Astrocyte (in vitro differentiated cells and primary cell): ENCODE data around the gene HAPLN1. TPM values are rescaled to one million over a fixed set of nuclear protein-coding genes. Genes with fewer than 3 reads are reported as not detected.

Experiments used
- DNase-seq: peaks from one replicate; pipeline ENCODE4 v3.0.0-alpha.2; 2010; ENCODE audit warnings: low read depth
- FAIRE-seq: peaks from 2 replicates; lab custom pipeline; 2011; peaks lifted over from hg19 to GRCh38; lab: Jason Lieb, UNC
- H2AFZ ChIP-seq: 2 replicates; pipeline ENCODE4 v1.6.0; 2012; ENCODE audit warnings: low read depth, low read length, inconsistent platforms
- H3K27ac ChIP-seq: 2 replicates; pipeline ENCODE4 v1.5.1; 2011; ENCODE audit warnings: low read depth, low read length, inconsistent platforms
- H3K27me3 ChIP-seq: 2 replicates; pipeline ENCODE4 v1.6.0; 2011; ENCODE audit warnings: low read length, inconsistent platforms; ENCODE audit not compliant: insufficient read depth
- H3K36me3 ChIP-seq: 2 replicates; pipeline ENCODE4 v1.5.1; 2011; ENCODE audit warnings: low read length, inconsistent platforms; ENCODE audit not compliant: insufficient read depth
- H3K4me1 ChIP-seq: 2 replicates; pipeline ENCODE4 v1.5.1; 2011; ENCODE audit warnings: low read length, inconsistent platforms; ENCODE audit not compliant: insufficient read depth
- H3K4me2 ChIP-seq: 2 replicates; pipeline ENCODE4 v1.6.0; 2012; ENCODE audit warnings: low read length, inconsistent platforms
- H3K4me3 ChIP-seq: 2 replicates; pipeline ENCODE4 v1.5.1; 2011; ENCODE audit warnings: low read depth, mild to moderate bottlenecking, low read length, inconsistent platforms; ENCODE audit not compliant: insufficient read depth
- H3K79me2 ChIP-seq: 2 replicates; pipeline ENCODE4 v1.6.0; 2012; ENCODE audit warnings: mild to moderate bottlenecking, low read length, inconsistent platforms; ENCODE audit not compliant: insufficient read depth
- H3K9ac ChIP-seq: 2 replicates; pipeline ENCODE4 v1.6.0; 2012; ENCODE audit warnings: mild to moderate bottlenecking, low read length, inconsistent platforms
- H3K9me3 ChIP-seq: 2 replicates; pipeline ENCODE4 v1.5.1; 2012; ENCODE audit warnings: low read depth, mild to moderate bottlenecking, low read length, inconsistent platforms; ENCODE audit not compliant: insufficient read depth
- H4K20me1 ChIP-seq: 2 replicates; pipeline ENCODE4 v1.6.0; 2012; ENCODE audit warnings: low read length, inconsistent platforms; ENCODE audit not compliant: insufficient read depth
- H3K27ac Mint-ChIP-seq: one replicate; pipeline ENCODE4 v1.8.0; 2021; ENCODE audit warnings: mild to moderate bottlenecking, mixed read lengths; ENCODE audit not compliant: unreplicated experiment
- H3K27me3 Mint-ChIP-seq: one replicate; pipeline ENCODE4 v1.8.0; 2021; ENCODE audit warnings: low read depth, mixed read lengths; ENCODE audit not compliant: unreplicated experiment
- H3K36me3 Mint-ChIP-seq: one replicate; pipeline ENCODE4 v1.8.0; 2021; ENCODE audit warnings: low read depth, mixed read lengths; ENCODE audit not compliant: unreplicated experiment
- H3K4me1 Mint-ChIP-seq: one replicate; pipeline ENCODE4 v1.8.0; 2021; ENCODE audit warnings: low read depth, mixed read lengths; ENCODE audit not compliant: unreplicated experiment
- H3K4me3 Mint-ChIP-seq: one replicate; pipeline ENCODE4 v1.8.0; 2021; ENCODE audit warnings: mild to moderate bottlenecking, moderate library complexity, mixed read lengths; ENCODE audit not compliant: unreplicated experiment
- H3K9me3 Mint-ChIP-seq: one replicate; pipeline ENCODE4 v1.8.0; 2021; ENCODE audit warnings: mild to moderate bottlenecking, mixed read lengths; ENCODE audit not compliant: unreplicated experiment
- EZH2 ChIP-seq: IDR thresholded peaks from 2 replicates; pipeline ENCODE4 v1.6.1; 2012; ENCODE audit warnings: mild to moderate bottlenecking, low read length, inconsistent platforms; ENCODE audit not compliant: insufficient read depth
- total RNA-seq: library from RNA; stranded (reverse); gene quantifications from 2 replicates; pipeline ENCODE4 v1.2.1, GENCODE V29; 2021
- TF ChIP-seq, protein P1 (sequence below): IDR thresholded peaks from 2 replicates; pipeline ENCODE4 v1.5.1; 2011; ENCODE audit warnings: low read depth, mild to moderate bottlenecking, inconsistent platforms, low read length, moderate library complexity; ENCODE audit not compliant: insufficient read depth

HAPLN1 gene
- total RNA-seq, 1 donor from 2014 or later, result 71.9 TPM

DNA sequence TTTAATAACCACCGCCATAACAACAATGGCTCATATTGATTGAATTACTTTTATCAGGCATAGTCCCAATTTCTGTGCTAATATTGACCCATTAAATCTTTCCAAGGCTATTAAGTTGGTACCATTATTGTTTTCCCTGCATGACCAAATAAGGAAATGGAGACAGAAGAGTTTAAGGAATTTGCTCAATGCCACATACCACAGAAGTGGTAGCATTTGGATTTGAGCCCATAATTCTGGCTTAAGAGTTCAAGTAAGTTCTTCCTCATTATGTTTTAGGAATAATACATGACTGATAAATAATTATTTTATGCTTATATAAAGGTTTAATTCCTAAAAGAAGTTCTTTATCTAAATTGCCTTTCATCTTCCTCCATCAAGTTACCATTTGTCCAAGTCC is 43.4 kb upstream of the HAPLN1 start:
- Mint-ChIP-seq H3K4me1 (no peaks in the 10 kb centered on the region), H3K9me3 (peaks cover 20% of the 10 kb centered on the region), H3K4me3 (no peak overlapping the region), H3K36me3 (peaks cover 3% of the 10 kb centered on the region), H3K27me3 (no peaks in the 10 kb centered on the region), H3K27ac (no peak overlapping the region)
- H3K9me3 ChIP-seq, result peaks cover 15% of the 10 kb centered on the region
- no peak overlapping the region for H3K4me3 ChIP-seq
- no peak for TF ChIP-seq EZH2
- TF ChIP-seq, protein P1, sequence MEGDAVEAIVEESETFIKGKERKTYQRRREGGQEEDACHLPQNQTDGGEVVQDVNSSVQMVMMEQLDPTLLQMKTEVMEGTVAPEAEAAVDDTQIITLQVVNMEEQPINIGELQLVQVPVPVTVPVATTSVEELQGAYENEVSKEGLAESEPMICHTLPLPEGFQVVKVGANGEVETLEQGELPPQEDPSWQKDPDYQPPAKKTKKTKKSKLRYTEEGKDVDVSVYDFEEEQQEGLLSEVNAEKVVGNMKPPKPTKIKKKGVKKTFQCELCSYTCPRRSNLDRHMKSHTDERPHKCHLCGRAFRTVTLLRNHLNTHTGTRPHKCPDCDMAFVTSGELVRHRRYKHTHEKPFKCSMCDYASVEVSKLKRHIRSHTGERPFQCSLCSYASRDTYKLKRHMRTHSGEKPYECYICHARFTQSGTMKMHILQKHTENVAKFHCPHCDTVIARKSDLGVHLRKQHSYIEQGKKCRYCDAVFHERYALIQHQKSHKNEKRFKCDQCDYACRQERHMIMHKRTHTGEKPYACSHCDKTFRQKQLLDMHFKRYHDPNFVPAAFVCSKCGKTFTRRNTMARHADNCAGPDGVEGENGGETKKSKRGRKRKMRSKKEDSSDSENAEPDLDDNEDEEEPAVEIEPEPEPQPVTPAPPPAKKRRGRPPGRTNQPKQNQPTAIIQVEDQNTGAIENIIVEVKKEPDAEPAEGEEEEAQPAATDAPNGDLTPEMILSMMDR, result no peak
- no peaks in the 10 kb centered on the region for H3K79me2 ChIP-seq
- H4K20me1 ChIP-seq, result no peaks in the 10 kb centered on the region
- no peak overlapping the region for H3K27ac ChIP-seq
- no peaks in the 10 kb centered on the region for H3K36me3 ChIP-seq
- no peaks in the 10 kb centered on the region for H3K4me1 ChIP-seq
- FAIRE-seq (no peak), DNase-seq (peak; percentile 6)
- no peak overlapping the region for H3K9ac ChIP-seq
- no peak overlapping the region for H2AFZ ChIP-seq
- H3K4me2 ChIP-seq, result no peak overlapping the region
- no peaks in the 10 kb centered on the region for H3K27me3 ChIP-seq

DNA sequence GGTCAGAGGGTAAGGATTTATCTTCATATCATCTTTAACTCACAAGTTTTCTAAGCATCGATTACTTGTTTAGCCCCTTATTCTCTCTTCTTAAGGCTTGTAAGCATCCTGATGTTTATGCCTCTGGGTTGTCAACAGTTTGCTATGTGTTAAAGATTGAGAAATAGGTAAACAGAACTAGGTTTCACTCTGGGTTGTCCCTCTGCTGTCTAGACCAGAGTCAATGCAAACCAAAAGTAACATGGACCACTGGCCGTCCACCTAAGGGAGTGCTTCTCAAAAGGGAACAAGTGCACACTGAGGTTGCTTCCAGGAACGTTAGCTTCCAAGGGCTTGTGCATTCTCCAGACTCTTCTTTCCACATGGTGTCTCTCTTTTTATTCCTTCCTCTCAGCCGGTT is 39.9 kb upstream of the HAPLN1 start:
- no peak overlapping the region for H2AFZ ChIP-seq
- no peak overlapping the region for H3K9ac ChIP-seq
- Mint-ChIP-seq H3K27ac (no peak overlapping the region), H3K36me3 (peaks cover 3% of the 10 kb centered on the region), H3K27me3 (no peaks in the 10 kb centered on the region), H3K9me3 (peaks cover 18% of the 10 kb centered on the region), H3K4me3 (no peak overlapping the region), H3K4me1 (no peaks in the 10 kb centered on the region)
- DNase-seq (no peak), FAIRE-seq (peak; percentile 13)
- no peaks in the 10 kb centered on the region for H4K20me1 ChIP-seq
- no peaks in the 10 kb centered on the region for H3K4me1 ChIP-seq
- no peaks in the 10 kb centered on the region for H3K79me2 ChIP-seq
- peaks cover 2% of the 10 kb centered on the region for H3K9me3 ChIP-seq
- H3K27me3 ChIP-seq, result no peaks in the 10 kb centered on the region
- TF ChIP-seq EZH2, result no peak
- TF ChIP-seq, protein P1, result no peak
- H3K27ac ChIP-seq, result no peak overlapping the region
- H3K4me3 ChIP-seq, result no peak overlapping the region
- H3K4me2 ChIP-seq, result no peak overlapping the region
- H3K36me3 ChIP-seq, result no peaks in the 10 kb centered on the region

DNA sequence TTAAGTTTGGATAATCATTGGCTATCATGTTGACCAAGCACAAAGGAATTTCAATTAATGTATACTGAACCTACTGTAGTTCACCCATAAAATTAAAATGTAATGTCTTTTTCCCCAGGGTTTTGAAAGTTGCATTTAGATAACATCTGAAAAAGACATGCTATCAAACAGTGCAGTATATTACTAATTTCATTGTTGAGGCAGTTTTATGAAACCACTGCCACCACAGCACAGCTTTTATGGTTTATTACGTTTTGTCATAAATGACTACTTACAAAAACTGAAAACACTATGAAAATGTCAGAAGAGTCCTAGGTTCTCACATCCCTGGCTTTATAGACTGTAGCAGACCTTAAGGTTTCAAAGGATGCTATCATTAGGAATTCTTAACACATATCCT is 32.0 kb upstream of the HAPLN1 start:
- Mint-ChIP-seq H3K9me3 (peaks cover 23% of the 10 kb centered on the region), H3K4me1 (no peaks in the 10 kb centered on the region), H3K4me3 (no peak overlapping the region), H3K27ac (no peak overlapping the region), H3K36me3 (peaks cover 2% of the 10 kb centered on the region), H3K27me3 (no peaks in the 10 kb centered on the region)
- TF ChIP-seq, protein P1, result no peak
- TF ChIP-seq EZH2, result no peak
- Histone ChIP-seq H4K20me1 (no peaks in the 10 kb centered on the region), H3K27me3 (no peaks in the 10 kb centered on the region), H3K9ac (no peak overlapping the region), H3K9me3 (no peaks in the 10 kb centered on the region), H2AFZ (no peak overlapping the region), H3K36me3 (no peaks in the 10 kb centered on the region), H3K27ac (no peak overlapping the region), H3K4me3 (no peak overlapping the region), H3K4me1 (no peaks in the 10 kb centered on the region), H3K79me2 (no peaks in the 10 kb centered on the region), H3K4me2 (no peak overlapping the region)
- DNase-seq (no peak), FAIRE-seq (no peak)
